Activated CD8-positive, alpha-beta memory T cell treated with anti-CD3 and anti-CD28 coated beads for 24 hours (primary cell): ENCODE data around the gene MPST.

ENCODE experiments used
- DNase-seq: peaks from one replicate; pipeline ENCODE4 v3.0.0-alpha.2; 2020

The MPST gene

GRCh38 chr22:37001826-37002225 is 17.7 kb upstream of the MPST start:
- DNase-seq, result no peak

DNA sequence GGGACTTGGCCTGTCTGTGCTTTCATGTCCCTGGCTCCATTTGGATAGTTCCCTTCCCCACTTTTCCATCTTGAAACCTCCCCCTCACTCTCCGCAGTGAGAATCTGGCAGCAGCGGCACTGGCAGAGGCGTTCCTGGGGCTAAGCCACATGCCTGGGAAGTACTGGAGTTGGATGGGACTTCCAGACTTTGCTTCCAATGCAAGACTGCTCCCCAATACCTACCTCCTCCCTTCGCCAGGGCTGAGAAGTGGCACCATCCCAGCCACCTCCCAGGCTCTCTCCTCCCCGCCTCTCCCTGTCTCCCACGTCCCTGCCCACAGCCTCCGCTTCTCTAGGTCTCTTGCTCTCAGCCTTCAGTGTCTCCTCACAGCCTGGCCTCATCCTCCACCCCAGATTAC is 16.9 kb upstream of the MPST start:
- no peak for DNase-seq

DNA sequence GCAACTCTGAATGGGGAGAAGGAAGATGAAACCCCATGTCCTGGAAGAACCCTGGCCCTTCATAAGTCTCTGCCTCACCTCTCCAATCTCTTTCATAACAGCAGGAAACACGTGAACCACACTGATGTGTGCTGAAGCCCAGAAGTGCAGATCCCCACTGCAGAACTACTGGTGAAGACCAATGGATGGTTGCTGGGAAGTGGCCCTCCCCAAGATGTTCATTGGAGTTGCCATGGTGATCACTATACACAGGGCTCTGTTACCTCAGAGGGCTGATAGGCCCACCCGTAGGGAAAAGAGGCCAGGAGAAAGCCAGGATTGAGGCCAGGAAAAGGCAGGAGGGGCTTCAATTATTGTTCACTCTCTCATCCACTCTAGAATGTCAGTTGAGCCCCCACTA is 11.9 kb upstream of the MPST start:
- DNase-seq, result no peak

DNA sequence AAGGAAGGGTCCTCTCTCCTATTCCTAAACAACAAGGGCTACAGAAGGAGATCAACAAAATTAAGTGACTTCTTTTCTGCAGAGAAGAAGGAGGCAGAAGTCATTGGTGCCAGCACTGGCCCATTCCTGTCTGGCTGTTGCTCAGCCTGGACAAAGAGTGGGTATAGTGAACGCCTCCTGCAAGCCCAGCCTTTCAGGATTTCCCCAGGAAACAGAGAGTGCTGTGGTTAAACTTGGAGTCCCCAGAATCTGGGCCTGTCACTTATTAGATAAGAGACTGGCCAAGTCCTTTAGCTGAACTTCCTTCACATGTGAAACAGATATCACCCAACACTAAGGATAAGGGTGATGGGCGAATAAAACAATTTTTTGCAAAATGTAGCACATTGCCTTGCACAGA is 11.2 kb upstream of the MPST start:
- DNase-seq, result no peak

GRCh38 chr22:37009490-37009889 is 10.1 kb upstream of the MPST start:
- DNase-seq, result no peak

DNA sequence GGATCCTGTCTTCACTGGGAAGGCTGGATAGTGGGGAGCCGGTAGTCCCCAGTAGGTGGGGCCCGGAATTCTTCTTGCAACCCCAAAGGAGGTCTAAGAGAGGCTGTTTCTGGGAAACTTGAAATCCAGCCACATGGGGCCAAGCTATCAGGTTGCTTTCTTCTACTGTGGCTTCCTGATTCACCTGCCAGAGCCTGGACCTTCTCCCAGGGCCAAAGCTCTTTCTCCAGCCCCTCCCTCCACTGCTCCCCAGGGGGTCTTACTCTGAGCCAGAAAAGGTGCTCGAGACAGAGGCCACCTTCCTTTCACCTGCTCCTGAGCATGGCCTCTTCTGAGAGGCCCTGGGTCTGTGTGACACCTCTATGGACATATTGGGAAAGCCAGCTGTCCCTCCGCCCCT is 9.4 kb upstream of the MPST start:
- DNase-seq, result no peak

GRCh38 chr22:37010976-37011375 is 8.6 kb upstream of the MPST start:
- DNase-seq, result no peak

GRCh38 chr22:37011472-37011871 is 8.1 kb upstream of the MPST start:
- no peak for DNase-seq

- DNase-seq, result no peak
Measured at GRCh38 chr22:37012262-37012904, 7.2 kb upstream of the MPST start.

DNA sequence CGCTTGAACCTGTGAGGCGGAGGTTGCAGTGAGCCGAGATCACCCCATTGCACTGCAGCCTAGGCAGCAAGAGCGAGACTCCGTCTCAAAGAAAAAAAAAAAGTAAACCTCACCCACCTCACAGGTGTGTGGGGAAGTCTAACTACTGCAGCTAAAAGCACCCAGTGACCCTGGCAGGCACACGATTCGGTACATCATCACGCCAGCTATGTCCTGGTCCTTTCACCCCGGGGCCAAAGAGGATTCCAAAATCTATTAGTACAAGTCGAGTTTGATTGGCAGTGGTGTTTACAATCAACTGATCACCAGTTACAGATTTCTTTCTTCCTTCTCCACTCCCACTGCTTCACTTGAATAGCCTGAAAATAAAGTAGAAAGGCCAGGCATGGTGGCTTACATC is 6.6 kb upstream of the MPST start:
- no peak for DNase-seq

GRCh38 chr22:37014415-37014806 is 5.1 kb upstream of the MPST start:
- DNase-seq, result no peak

- DNase-seq, result no peak
Measured at GRCh38 chr22:37014835-37015586, 4.5 kb upstream of the MPST start.

DNA sequence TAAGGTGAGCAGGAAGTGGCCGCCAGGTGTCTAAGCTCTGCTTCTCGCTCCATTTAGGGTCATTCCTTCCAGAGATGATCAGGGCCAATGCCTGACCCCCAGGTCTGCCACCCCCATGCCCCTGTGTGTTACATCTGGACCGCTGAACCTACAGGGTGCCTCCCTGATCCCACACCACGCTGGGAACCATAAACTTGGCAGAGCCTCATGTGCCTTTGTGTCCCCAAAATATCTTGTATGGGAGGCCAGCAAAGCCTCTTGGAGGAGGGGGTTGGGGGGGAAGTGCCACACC is 4.0 kb upstream of the MPST start:
- DNase-seq, result no peak

GRCh38 chr22:37016134-37016910 is 3.2 kb upstream of the MPST start:
- DNase-seq, result no peak

DNA sequence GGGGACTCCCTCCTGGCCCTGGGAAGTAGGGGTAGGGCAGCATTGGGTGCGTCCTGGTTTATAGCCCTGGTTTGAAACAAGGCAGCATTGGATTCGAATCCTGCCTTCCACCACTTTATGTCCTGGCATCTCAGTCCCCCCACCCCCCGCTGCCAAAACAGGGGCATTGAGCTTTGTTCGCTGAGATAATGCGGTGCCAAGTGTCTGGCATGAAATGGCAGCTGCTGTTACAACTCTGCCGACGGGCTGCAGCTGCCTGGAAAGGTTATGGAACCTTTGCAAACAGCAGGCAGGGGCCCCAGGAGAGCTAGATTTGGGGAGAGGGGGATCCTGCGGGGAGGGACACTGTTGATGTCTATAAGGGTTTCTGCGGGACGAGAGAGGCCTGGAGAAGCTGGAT is 2.2 kb upstream of the MPST start:
- DNase-seq, result no peak

DNA sequence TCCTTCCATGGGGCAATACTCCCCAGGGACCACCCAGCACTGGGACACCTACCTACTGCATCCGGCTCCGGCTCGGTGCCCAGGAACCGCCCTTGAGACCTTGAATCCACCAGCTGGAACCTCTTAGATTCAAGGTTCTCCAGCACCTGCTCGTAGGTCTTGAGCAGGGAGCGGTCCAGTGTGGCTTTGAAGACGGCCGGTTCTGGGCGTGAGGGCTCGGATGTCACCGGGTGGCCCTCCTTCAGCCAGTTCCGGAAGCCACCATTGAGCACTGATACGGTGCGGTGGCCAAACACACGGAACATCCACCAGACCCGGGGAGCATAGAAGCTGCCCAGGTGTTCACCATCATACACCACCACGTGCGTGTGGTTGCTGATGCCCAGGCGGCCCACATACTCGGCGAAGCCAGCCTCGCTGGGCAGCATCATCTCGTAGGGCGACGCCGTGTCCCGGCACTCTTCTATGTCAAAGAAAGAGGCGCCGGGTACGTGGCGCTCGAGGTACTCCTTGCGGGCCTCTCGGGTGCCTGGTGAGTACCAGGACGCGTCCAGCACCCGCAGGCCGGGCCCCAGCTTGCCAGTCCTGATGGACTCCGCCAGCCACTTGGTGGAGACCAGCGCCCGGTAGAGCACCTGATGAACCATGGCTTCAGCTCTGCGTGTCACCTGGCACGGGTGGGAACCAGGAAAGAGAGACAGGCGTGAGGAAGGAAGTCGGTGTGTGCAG is 1.3 kb upstream of the MPST start:
- DNase-seq, result no peak

GRCh38 chr22:37018815-37019308 is 680 bp upstream of the MPST start:
- DNase-seq, result no peak

DNA sequence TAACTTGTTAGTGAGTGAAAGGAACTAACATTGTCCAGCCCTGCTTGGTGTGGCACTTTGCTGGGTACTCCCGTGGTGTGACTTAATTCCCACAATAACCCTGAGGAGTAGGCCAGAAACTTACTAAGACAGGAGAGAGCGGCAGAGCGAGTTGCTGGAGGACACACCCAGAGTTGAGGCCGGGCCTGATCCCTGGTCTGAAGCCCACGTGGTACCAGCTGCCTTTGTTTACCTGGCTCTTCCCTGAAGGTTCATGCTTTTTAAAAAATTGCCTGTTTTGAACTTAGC is 594 bp downstream of the MPST start:
- DNase-seq, result no peak

DNA sequence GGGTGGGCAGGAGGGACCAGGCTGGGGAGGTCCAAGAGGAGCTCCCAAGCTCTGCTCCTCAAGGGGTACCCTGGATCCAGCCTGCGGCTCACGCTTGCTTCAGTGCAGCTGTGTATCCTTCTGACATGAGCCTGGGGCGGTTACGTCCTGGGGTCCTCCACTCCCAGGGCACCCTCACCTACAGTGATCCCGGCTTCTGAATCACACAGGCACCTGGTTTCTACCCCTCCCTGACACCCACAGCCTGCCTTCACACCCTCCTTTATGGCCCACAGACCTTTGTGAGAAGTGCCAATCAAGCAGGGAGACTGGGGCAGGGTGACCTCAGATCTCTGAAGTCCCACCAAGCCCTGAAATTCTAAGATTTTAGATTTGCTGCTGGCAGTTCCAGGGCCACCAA is 1.5 kb downstream of the MPST start:
- DNase-seq, result no peak

- peak; percentile 78 for DNase-seq
Measured at GRCh38 chr22:37021710-37022482, 2.4 kb downstream of the MPST start.

GRCh38 chr22:37022483-37023337 is 3.2 kb downstream of the MPST start:
- DNase-seq, result no peak
